HUES6 (cell line): Measurements from ENCODE around the gene C1orf35.

Source experiments
- H3K27ac ChIP-seq: 2 replicates; pipeline ENCODE4 v1.7.0; 2013; ENCODE audit warnings: low read depth, mild to moderate bottlenecking, low read length, inconsistent platforms
- H3K27me3 ChIP-seq: 2 replicates; pipeline ENCODE4 v1.6.1; 2013; ENCODE audit warnings: low read length; ENCODE audit not compliant: control insufficient read depth, insufficient read depth
- H3K36me3 ChIP-seq: 2 replicates; pipeline ENCODE4 v1.6.1; 2013; ENCODE audit warnings: low read length; ENCODE audit not compliant: control insufficient read depth, insufficient read depth
- H3K4me1 ChIP-seq: 2 replicates; pipeline ENCODE4 v1.6.1; 2013; ENCODE audit warnings: low read length; ENCODE audit not compliant: control insufficient read depth, insufficient read depth
- H3K4me3 ChIP-seq: 2 replicates; pipeline ENCODE4 v1.5.1; 2013; ENCODE audit warnings: low read depth, low read length
- H3K9ac ChIP-seq: one replicate; pipeline ENCODE4 v1.6.1; 2013; ENCODE audit warnings: mild to moderate bottlenecking, low read length
- H3K9me3 ChIP-seq: 2 replicates; pipeline ENCODE4 v1.6.1; 2013; ENCODE audit warnings: low read depth, low read length; ENCODE audit not compliant: control insufficient read depth, insufficient read depth

The C1orf35 gene

GRCh38 chr1:228066891-228067654, 36.1 kb downstream of the C1orf35 start:
- H3K4me3 ChIP-seq, result no peak overlapping the region
- peaks cover 96% of the 10 kb centered on the region for H3K27me3 ChIP-seq
- no peak overlapping the region for H3K27ac ChIP-seq
- H3K9me3 ChIP-seq, result no peaks in the 10 kb centered on the region
- no peak overlapping the region for H3K9ac ChIP-seq
- H3K36me3 ChIP-seq, result no peaks in the 10 kb centered on the region
- peaks cover 20% of the 10 kb centered on the region; the same call in 1 of the 2 replicates for H3K4me1 ChIP-seq

- Histone ChIP-seq H3K36me3 (no peaks in the 10 kb centered on the region), H3K9me3 (no peaks in the 10 kb centered on the region), H3K4me3 (no peak overlapping the region), H3K27ac (no peak overlapping the region), H3K4me1 (peaks cover 20% of the 10 kb centered on the region; the same call in 1 of the 2 replicates), H3K27me3 (peaks cover 96% of the 10 kb centered on the region), H3K9ac (no peak overlapping the region)
Observed at GRCh38 chr1:228066416-228066815, 36.7 kb downstream of the C1orf35 start.

- no peak overlapping the region for H3K4me3 ChIP-seq
- peaks cover 96% of the 10 kb centered on the region for H3K27me3 ChIP-seq
- no peaks in the 10 kb centered on the region for H3K36me3 ChIP-seq
- H3K9me3 ChIP-seq, result no peaks in the 10 kb centered on the region
- no peak overlapping the region for H3K27ac ChIP-seq
- H3K4me1 ChIP-seq, result peaks cover 24% of the 10 kb centered on the region; the same call in 1 of the 2 replicates
- H3K9ac ChIP-seq, result no peak overlapping the region
Observed at GRCh38 chr1:228065543-228066347, 37.4 kb downstream of the C1orf35 start.

- H3K9ac ChIP-seq, result no peak overlapping the region
Observed at GRCh38 chr1:228064741-228065542, 38.2 kb downstream of the C1orf35 start.

GRCh38 chr1:228064296-228064695, 38.8 kb downstream of the C1orf35 start:
- peaks cover 91% of the 10 kb centered on the region for H3K27me3 ChIP-seq
- no peak overlapping the region for H3K27ac ChIP-seq
- peaks cover 26% of the 10 kb centered on the region; the same call in 1 of the 2 replicates for H3K4me1 ChIP-seq
- H3K4me3 ChIP-seq, result no peak overlapping the region
- no peaks in the 10 kb centered on the region for H3K36me3 ChIP-seq
- H3K9ac ChIP-seq, result no peak overlapping the region
- H3K9me3 ChIP-seq, result no peaks in the 10 kb centered on the region

More at GRCh38 chr1:228064741-228065542, 38.2 kb downstream of the C1orf35 start:
- H3K36me3 ChIP-seq, result no peaks in the 10 kb centered on the region
- H3K9me3 ChIP-seq, result no peaks in the 10 kb centered on the region
- no peak overlapping the region for H3K4me3 ChIP-seq
- no peak overlapping the region for H3K27ac ChIP-seq
- peaks cover 26% of the 10 kb centered on the region; the same call in 1 of the 2 replicates for H3K4me1 ChIP-seq
- H3K27me3 ChIP-seq, result peaks cover 95% of the 10 kb centered on the region

- H3K4me1 ChIP-seq, result peaks cover 26% of the 10 kb centered on the region; the same call in 1 of the 2 replicates
- no peaks in the 10 kb centered on the region for H3K36me3 ChIP-seq
- H3K9me3 ChIP-seq, result no peaks in the 10 kb centered on the region
- no peak overlapping the region for H3K27ac ChIP-seq
- peaks cover 91% of the 10 kb centered on the region for H3K27me3 ChIP-seq
- no peak overlapping the region for H3K4me3 ChIP-seq
- no peak overlapping the region for H3K9ac ChIP-seq
Observed at GRCh38 chr1:228063251-228064191, 39.6 kb downstream of the C1orf35 start.

- peaks cover 91% of the 10 kb centered on the region for H3K27me3 ChIP-seq
- H3K9me3 ChIP-seq, result no peaks in the 10 kb centered on the region
- no peak overlapping the region for H3K27ac ChIP-seq
- H3K9ac ChIP-seq, result no peak overlapping the region
- H3K4me1 ChIP-seq, result peaks cover 26% of the 10 kb centered on the region; the same call in 1 of the 2 replicates
- H3K4me3 ChIP-seq, result no peak overlapping the region
- H3K36me3 ChIP-seq, result no peaks in the 10 kb centered on the region
Observed at GRCh38 chr1:228062812-228063211, 40.3 kb downstream of the C1orf35 start.

GRCh38 chr1:228062085-228062791, 40.9 kb downstream of the C1orf35 start:
- Histone ChIP-seq H3K4me1 (peaks cover 26% of the 10 kb centered on the region; the same call in 1 of the 2 replicates), H3K9me3 (no peaks in the 10 kb centered on the region), H3K36me3 (no peaks in the 10 kb centered on the region), H3K9ac (no peak overlapping the region), H3K4me3 (no peak overlapping the region), H3K27me3 (peaks cover 91% of the 10 kb centered on the region), H3K27ac (no peak overlapping the region)

- Histone ChIP-seq H3K36me3 (no peaks in the 10 kb centered on the region), H3K27me3 (peaks cover 91% of the 10 kb centered on the region), H3K9me3 (no peaks in the 10 kb centered on the region), H3K27ac (no peak overlapping the region), H3K9ac (no peak overlapping the region), H3K4me3 (peak overlapping the region; percentile 83; the same call in 1 of the 2 replicates), H3K4me1 (peaks cover 26% of the 10 kb centered on the region; the same call in 1 of the 2 replicates)
Observed at GRCh38 chr1:228061411-228062084, 41.6 kb downstream of the C1orf35 start.
